Mesenchymal stem cell (in vitro differentiated cells and primary cell): ENCODE data around the gene GNG7.
"Not testable (repeated sequence)": the region's sequence is repeated elsewhere in the genome, so short reads cannot be mapped to it uniquely, and the experiment has no call there.

Source experiments
- DNase-seq: peaks from one replicate; pipeline ENCODE4 v3.0.0-alpha.2; 2013
- H2AFZ ChIP-seq: one replicate; pipeline ENCODE4 v1.6.1; 2013; ENCODE audit warnings: low read depth, mild to moderate bottlenecking, control low read depth, inconsistent platforms, low read length, moderate library complexity
- H2AK5ac ChIP-seq: 2 replicates; pipeline ENCODE4 v1.6.1; 2013; ENCODE audit warnings: low read length, moderate library complexity, mild to moderate bottlenecking, inconsistent platforms; ENCODE audit not compliant: severe bottlenecking
- H2BK120ac ChIP-seq: one replicate; pipeline ENCODE4 v1.6.1; 2013; ENCODE audit warnings: low read depth, mild to moderate bottlenecking, inconsistent platforms, low read length, moderate library complexity
- H2BK12ac ChIP-seq, 2 experiments: one replicate each; pipeline ENCODE4 v1.6.1; 2013; ENCODE audit warnings: inconsistent platforms in 2 of 2, low read length in 2 of 2, mild to moderate bottlenecking in 2 of 2, moderate library complexity in 2 of 2, control low read depth in 1 of 2
- H2BK15ac ChIP-seq: one replicate; pipeline ENCODE4 v1.6.1; 2013; ENCODE audit warnings: mild to moderate bottlenecking, low read depth, inconsistent platforms; ENCODE audit not compliant: poor library complexity, severe bottlenecking
- H2BK5ac ChIP-seq: 2 replicates; pipeline ENCODE4 v1.6.1; 2013; ENCODE audit warnings: low read depth, mild to moderate bottlenecking, low read length, control low read depth, inconsistent platforms; ENCODE audit not compliant: poor library complexity, severe bottlenecking
- H3K14ac ChIP-seq, 2 experiments: one replicate each; pipeline ENCODE4 v1.6.1; 2013; ENCODE audit warnings: inconsistent platforms in 2 of 2, low read length in 2 of 2, control low read depth in 1 of 2, mild to moderate bottlenecking in 1 of 2, moderate library complexity in 1 of 2
- H3K18ac ChIP-seq, 2 experiments: one replicate each; pipeline ENCODE4 v1.6.1; 2013; ENCODE audit warnings: inconsistent platforms in 2 of 2, low read length in 2 of 2, control low read depth in 1 of 2, low read depth in 1 of 2, mild to moderate bottlenecking in 1 of 2
- H3K23ac ChIP-seq, 2 experiments: one replicate each; pipeline ENCODE4 v1.6.1; 2013; ENCODE audit warnings: inconsistent platforms in 2 of 2, low read length in 2 of 2, mild to moderate bottlenecking in 2 of 2, moderate library complexity in 2 of 2, control low read depth in 1 of 2
- H3K27ac ChIP-seq: 2 replicates; pipeline ENCODE4 v1.5.1; 2013; ENCODE audit warnings: mild to moderate bottlenecking, moderate library complexity, low read length, control low read depth, inconsistent platforms; ENCODE audit not compliant: poor library complexity, severe bottlenecking
- H3K27me3 ChIP-seq, 2 experiments: 2 replicates each; pipeline versions ENCODE4 v1.6.1 to v1.7.0; 2013; ENCODE audit warnings: low read length in 2 of 2, mild to moderate bottlenecking in 2 of 2, moderate library complexity in 2 of 2, control low read depth in 1 of 2, inconsistent platforms in 1 of 2; ENCODE audit not compliant: control insufficient read depth in 1 of 2, insufficient read depth in 1 of 2
- H3K36me3 ChIP-seq, 2 experiments: 2 replicates each; pipeline versions ENCODE4 v1.6.1 to v1.7.0; 2013; ENCODE audit warnings: low read length in 2 of 2, control low read depth in 1 of 2, inconsistent platforms in 1 of 2, low read depth in 1 of 2, mild to moderate bottlenecking in 1 of 2; ENCODE audit not compliant: insufficient read depth in 2 of 2, control insufficient read depth in 1 of 2
- H3K4ac ChIP-seq, 2 experiments: one replicate each; pipeline ENCODE4 v1.6.1; 2013; ENCODE audit warnings: inconsistent platforms in 2 of 2, low read length in 2 of 2, mild to moderate bottlenecking in 2 of 2, moderate library complexity in 2 of 2, control low read depth in 1 of 2, low read depth in 1 of 2
- H3K4me1 ChIP-seq: 2 replicates; pipeline ENCODE4 v1.6.1; 2013; ENCODE audit warnings: low read depth, low read length, control low read depth; ENCODE audit not compliant: control insufficient read depth, insufficient read depth
- H3K4me2 ChIP-seq: 2 replicates; pipeline ENCODE4 v1.6.1; 2013; ENCODE audit warnings: low read length, mild to moderate bottlenecking, inconsistent platforms; ENCODE audit not compliant: poor library complexity, severe bottlenecking
- H3K4me3 ChIP-seq, 2 experiments: 2 replicates each; pipeline versions ENCODE4 v1.5.1 to v1.7.0; 2013; ENCODE audit warnings: low read length in 2 of 2, mild to moderate bottlenecking in 2 of 2, control low read depth in 1 of 2, low read depth in 1 of 2; ENCODE audit not compliant: insufficient read depth in 1 of 2
- H3K79me1 ChIP-seq: replicated peaks from 2 replicates; pipeline ENCODE4 v1.6.1; 2013; ENCODE audit warnings: mild to moderate bottlenecking, control low read depth, low read length, inconsistent platforms; ENCODE audit not compliant: poor library complexity, severe bottlenecking
- H3K9ac ChIP-seq: 2 replicates; pipeline ENCODE4 v1.7.0; 2013; ENCODE audit warnings: mild to moderate bottlenecking, low read length, moderate library complexity
- H3K9me3 ChIP-seq: 2 replicates; pipeline ENCODE4 v1.7.0; 2013; ENCODE audit warnings: mild to moderate bottlenecking, low read length; ENCODE audit not compliant: control insufficient read depth
- H4K8ac ChIP-seq: one replicate; pipeline ENCODE4 v1.6.1; 2013; ENCODE audit warnings: inconsistent platforms, mild to moderate bottlenecking, low read length, moderate library complexity
- H4K91ac ChIP-seq: one replicate; pipeline ENCODE4 v1.6.1; 2013; ENCODE audit warnings: mild to moderate bottlenecking, low read length, inconsistent platforms
- WGBS: methylation state at CpG from one replicate; pipeline ENCODE4 v1.1.7; 2013; ENCODE audit warnings: mixed read lengths; 5-methylcytosine and 5-hydroxymethylcytosine counted together

The GNG7 gene

DNA sequence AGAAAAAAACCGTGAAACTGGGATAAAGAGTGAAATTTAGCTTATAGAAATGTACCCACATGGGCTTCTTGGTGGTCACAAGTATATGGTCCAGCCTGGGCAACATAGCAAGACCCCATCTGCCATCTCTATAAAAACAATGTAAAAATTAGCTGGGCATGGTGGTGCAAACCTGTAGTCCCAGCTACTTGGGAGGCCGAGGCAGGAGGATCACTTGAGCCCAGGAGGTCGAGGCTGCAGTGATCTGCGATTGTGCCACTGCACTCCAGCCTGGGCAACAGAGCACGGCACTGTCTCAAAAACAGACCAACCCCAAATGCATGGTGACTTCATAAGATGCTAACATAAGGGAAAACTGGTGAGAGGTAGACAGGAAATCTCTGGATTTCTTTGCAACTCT is 54.4 kb downstream of the GNG7 start:
- Histone ChIP-seq H3K9me3 (no peaks in the 10 kb centered on the region), H3K36me3 (no peaks in the 10 kb centered on the region), H3K4me3 (no peak overlapping the region), H3K27ac (no peak overlapping the region), H2AFZ (no peak overlapping the region), H2AK5ac (no peak overlapping the region), H3K9ac (no peak overlapping the region), H3K14ac (no peak overlapping the region), H3K79me1 (no peaks in the 10 kb centered on the region), H2BK12ac (no peak overlapping the region), H2BK5ac (no peak overlapping the region), H4K8ac (no peak overlapping the region), H3K4me1 (no peaks in the 10 kb centered on the region), H3K18ac (no peak overlapping the region), H2BK15ac (no peak overlapping the region), H3K23ac (no peak overlapping the region), H2BK120ac (no peak overlapping the region), H3K4ac (no peak overlapping the region), H4K91ac (no peak overlapping the region), H3K4me2 (no peak overlapping the region), H3K27me3 (peaks cover 7 to 37% of the 10 kb centered on the region in 2 experiments)
- DNase-seq: no peak
- WGBS: 28% methylated on average over 4 of the region's 5 CpGs

- Histone ChIP-seq H3K9ac (no peak overlapping the region), H3K36me3 (no peaks in the 10 kb centered on the region), H4K8ac (no peak overlapping the region), H3K4me3 (no peak overlapping the region), H3K14ac (no peak overlapping the region), H3K79me1 (no peaks in the 10 kb centered on the region), H3K27ac (no peak overlapping the region), H3K4ac (no peak overlapping the region), H2BK12ac (no peak overlapping the region), H2AK5ac (no peak overlapping the region), H2BK120ac (no peak overlapping the region), H2AFZ (no peak overlapping the region), H2BK5ac (no peak overlapping the region), H4K91ac (no peak overlapping the region), H3K18ac (no peak overlapping the region), H3K27me3 (peaks cover 7 to 38% of the 10 kb centered on the region in 2 experiments), H3K4me2 (no peak overlapping the region), H3K23ac (no peak overlapping the region), H2BK15ac (no peak overlapping the region), H3K4me1 (no peaks in the 10 kb centered on the region), H3K9me3 (no peaks in the 10 kb centered on the region)
- no peak for DNase-seq
- WGBS: 87% methylated on average over 13 of the region's 20 CpGs
These were observed 55.5 kb downstream of the GNG7 start for GRCh38 chr19:2646866-2647535.

- H3K9me3 ChIP-seq: no peaks in the 10 kb centered on the region
- 84% methylated on average over 16 of the region's 16 CpGs for WGBS
These were observed 56.7 kb downstream of the GNG7 start for GRCh38 chr19:2645826-2646225.

GRCh38 chr19:2643123-2643737 is 59.3 kb downstream of the GNG7 start:
- not testable (repeated sequence) for H3K14ac ChIP-seq, H3K27ac ChIP-seq, H2AFZ ChIP-seq, H4K8ac ChIP-seq, H2AK5ac ChIP-seq, H3K9me3 ChIP-seq, H2BK12ac ChIP-seq, H3K9ac ChIP-seq, H2BK15ac ChIP-seq, H3K79me1 ChIP-seq, H3K4ac ChIP-seq, H2BK120ac ChIP-seq, H3K18ac ChIP-seq, DNase-seq, H3K4me3 ChIP-seq, H3K23ac ChIP-seq, H3K36me3 ChIP-seq, H3K4me1 ChIP-seq, H4K91ac ChIP-seq, H3K4me2 ChIP-seq, H2BK5ac ChIP-seq
- WGBS: 94% methylated on average over 35 of the region's 38 CpGs
- peaks cover 11 to 44% of the 10 kb centered on the region in 2 experiments for H3K27me3 ChIP-seq

More at GRCh38 chr19:2645826-2646225, 56.7 kb downstream of the GNG7 start:
- no peaks in the 10 kb centered on the region for H3K4me1 ChIP-seq
- H2BK5ac ChIP-seq: no peak overlapping the region
- H2AFZ ChIP-seq: no peak overlapping the region
- DNase-seq: no peak
- H2AK5ac ChIP-seq: no peak overlapping the region
- no peak overlapping the region for H3K9ac ChIP-seq
- no peaks in the 10 kb centered on the region for H3K79me1 ChIP-seq
- H2BK12ac ChIP-seq: peak overlapping the region in 1 of 2 experiments; percentile 7
- H3K4me3 ChIP-seq: peak overlapping the region in 1 of 2 experiments; percentile 36
- no peak overlapping the region for H4K91ac ChIP-seq
- no peak overlapping the region for H3K23ac ChIP-seq
- no peaks in the 10 kb centered on the region for H3K36me3 ChIP-seq
- no peak overlapping the region for H3K18ac ChIP-seq
- H3K4me2 ChIP-seq: no peak overlapping the region
- H2BK15ac ChIP-seq: no peak overlapping the region
- no peak overlapping the region for H3K27ac ChIP-seq
- H3K27me3 ChIP-seq: peaks cover 11 to 42% of the 10 kb centered on the region in 2 experiments
- H4K8ac ChIP-seq: no peak overlapping the region
- H3K14ac ChIP-seq: no peak overlapping the region
- H3K4ac ChIP-seq: no peak overlapping the region
- H2BK120ac ChIP-seq: no peak overlapping the region
